NCI-H2227 treated with DMSO at 0.1 percent for 48 hours (cell line): ENCODE data around the gene WWOX.

Source experiments
- DNase-seq: peaks from one replicate; lab custom pipeline; 2025; lab: John Stamatoyannopoulos, UW

Gene WWOX

DNA sequence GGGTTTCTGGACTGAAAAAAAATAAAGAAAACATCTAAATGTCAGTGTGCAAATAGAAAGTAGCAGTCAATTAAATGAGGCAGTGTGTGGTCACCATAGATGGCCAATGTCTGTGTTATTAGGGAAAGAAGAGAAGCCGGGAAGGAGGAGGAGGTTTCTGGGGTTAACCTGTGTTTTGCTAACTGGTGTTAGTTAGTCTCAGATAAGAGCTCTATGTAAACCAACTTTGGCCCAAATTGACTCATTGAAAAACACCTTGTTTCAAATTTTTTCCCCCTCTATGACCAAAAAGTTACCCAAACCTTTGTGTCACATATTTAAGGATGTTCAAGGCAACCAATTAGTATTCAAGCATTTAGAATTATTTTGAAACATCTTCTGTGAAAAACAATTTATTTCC is 970.2 kb downstream of the WWOX start:
- no peak for DNase-seq

DNA sequence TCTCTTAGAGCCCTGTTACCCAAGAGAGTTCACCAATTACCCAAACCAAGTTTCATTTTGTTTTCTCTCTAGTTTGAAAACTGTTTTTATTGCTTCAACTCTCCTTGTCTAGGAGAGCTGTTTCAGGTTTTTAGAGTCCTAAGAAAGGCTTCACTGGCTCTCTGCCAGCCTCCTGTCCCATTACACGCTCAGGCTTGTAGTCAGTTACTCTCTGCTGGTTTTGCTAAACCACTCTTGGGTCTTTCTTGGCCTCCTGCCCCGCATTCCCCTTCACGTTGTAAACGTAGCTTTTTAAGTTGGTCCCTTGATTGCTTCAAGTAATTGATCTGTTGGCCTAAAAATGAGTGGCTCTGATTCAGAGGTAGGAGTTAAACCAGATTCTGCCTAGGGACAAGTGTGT is 972.0 kb downstream of the WWOX start:
- DNase-seq = no peak

DNA sequence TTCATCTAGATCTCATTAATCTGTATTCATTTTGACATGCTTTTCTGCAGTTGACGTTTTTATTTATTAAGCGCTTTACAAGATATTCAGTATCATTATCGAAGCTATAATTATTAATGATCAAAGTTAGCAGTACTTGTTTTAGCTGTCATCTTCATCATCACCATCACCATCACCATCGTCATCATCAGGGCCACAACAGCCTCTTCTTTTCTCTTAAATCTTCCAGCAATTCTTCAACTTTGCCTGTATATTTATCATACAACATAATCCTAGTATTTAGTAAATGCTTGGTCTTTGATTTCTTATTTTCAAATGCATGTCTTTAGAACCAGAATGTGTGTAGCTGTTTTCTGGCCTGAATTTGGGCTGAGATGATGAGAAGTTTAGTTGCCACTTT is 973.1 kb downstream of the WWOX start:
- no peak for DNase-seq

DNA sequence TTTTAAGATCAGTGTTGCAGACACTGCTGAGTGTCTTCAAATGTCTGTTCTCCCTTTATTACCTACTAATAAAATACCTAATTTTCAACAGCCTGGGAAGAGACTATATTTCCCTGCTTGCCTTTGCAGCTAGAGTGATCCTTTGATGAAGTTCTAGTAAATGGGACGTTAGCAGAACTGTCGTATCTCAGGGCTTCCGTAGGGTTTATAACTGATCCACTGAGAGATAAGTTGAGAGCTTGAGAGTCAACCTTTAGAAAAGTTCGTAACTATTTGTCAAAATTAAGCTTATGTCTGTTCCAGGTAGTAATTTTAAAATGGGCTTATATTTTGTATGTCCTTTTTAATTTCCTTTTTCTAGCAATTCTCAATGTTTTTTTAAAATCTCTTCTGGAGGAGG is 974.1 kb downstream of the WWOX start:
- DNase-seq = no peak

DNA sequence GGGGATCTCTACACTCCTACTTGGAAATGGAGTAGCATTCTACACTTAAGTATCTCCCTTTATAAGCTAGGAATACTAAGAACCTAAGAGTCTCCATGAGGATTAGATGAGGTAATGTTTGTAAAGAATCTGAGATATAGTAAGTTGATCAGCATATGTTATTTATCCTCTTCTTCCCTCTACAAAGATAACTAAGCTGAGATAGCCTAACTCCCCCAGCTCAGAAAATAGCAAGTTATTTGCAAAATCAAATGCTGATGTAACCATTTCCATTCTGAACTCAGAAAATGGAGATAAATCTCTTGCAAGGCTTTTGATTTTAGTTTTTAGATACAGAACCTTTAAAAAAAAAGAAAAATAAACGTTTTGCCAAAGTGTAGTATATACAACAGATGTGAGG is 975.1 kb downstream of the WWOX start:
- DNase-seq = no peak

DNA sequence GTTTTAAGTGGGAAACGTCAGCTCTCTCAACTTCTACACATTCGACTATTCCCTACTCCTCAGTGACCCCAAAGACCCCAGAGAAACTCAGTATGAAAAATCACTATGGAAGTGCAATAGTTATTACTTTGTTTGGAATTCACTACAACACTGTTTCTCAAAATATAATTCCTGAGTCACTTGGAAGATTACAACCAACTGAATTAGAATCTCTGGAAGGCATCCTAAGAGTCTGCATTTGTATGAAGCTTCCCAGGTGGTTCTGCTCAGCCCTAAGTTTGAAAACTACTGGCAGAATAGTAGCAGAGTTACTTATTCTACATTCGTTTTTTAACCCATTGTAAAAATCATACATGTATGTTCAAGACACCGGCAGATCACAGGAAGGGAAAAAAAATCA is 975.5 kb downstream of the WWOX start:
- DNase-seq = no peak

DNA sequence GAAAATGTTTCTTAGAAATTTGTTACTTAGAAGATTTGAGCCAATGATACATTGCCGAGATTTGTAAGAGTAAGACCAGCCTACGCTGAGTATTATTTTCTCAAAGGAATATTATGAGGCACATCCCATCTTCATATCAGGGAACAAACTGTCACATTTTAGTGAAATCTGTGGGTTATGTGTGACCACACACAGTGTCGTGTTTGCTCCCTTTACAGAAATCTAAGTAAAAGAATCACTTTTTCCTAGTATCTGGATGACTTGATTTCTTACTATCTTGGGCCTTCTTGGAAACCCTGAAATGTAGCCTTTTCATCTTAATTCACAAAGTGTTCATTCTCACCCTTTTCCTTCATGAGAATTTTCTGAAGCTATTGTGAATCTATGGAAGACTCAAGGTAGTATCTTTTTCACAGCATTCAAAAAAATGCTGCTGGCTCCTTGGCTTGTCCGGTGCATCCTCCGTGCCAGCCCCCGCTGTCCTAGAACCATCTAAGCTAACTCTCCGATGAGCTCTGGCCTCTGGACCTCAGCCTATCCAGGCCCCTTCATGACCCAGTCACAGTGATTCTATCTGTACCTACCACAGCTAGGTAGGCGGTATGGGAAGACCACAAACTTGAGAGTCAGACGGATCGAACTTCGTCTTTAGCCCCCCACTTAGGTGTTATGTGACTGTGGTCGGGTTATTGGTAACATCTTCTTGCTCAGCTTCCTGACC is 976.8 kb downstream of the WWOX start:
- DNase-seq = no peak

DNA sequence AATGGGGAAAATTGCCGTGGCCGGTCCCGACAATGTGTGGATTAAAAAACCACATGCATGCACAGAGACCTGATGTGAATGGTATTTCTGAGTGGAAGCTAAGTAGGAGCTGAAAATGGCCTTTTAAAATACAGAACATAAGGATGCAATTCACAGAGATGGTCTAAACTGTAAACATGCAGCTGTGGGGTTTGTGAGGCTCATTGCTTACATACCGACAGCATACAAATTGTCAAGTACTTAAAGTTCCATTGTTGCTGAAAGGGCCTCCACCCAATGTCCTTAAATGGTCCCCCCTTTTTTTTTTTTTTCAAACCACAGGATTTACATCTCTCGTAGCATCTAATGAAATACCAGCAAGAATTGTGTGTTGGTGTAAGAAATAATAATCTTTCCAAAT is 977.9 kb downstream of the WWOX start:
- no peak for DNase-seq

DNA sequence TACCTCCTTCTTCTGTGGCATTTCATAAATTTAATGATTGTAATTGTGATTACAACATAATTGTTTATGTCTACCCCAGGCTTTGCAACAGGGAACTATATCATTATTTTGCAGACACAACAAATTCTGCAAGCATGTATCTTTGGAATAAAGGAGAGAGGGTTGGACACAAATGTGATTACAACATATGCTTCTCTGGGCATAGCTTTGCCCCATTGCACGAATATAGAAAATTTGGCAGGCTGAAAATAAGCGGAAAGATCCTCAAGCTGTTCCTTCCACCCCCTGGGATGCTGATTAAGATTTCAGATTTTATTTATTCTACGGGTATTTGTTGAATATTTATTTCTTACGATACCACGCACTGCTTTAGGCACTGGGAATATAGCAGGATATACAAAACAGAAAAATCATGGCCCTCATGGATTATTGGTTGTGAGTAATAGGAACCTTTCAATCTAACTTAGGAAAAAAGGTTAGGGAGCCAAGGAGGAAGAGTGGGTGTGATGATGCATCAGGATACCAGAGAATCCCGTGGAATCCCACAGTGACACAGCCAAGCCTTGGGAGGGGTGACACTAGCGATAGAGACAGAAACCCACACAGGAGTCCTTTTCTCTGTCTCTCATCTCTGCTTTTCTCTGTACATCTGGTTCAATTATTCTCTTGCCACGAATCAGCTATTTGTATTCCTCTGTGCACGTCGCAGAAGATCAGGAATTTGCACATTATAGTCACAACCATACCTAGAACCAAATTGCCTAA is 980.4 kb downstream of the WWOX start:
- no peak for DNase-seq

DNA sequence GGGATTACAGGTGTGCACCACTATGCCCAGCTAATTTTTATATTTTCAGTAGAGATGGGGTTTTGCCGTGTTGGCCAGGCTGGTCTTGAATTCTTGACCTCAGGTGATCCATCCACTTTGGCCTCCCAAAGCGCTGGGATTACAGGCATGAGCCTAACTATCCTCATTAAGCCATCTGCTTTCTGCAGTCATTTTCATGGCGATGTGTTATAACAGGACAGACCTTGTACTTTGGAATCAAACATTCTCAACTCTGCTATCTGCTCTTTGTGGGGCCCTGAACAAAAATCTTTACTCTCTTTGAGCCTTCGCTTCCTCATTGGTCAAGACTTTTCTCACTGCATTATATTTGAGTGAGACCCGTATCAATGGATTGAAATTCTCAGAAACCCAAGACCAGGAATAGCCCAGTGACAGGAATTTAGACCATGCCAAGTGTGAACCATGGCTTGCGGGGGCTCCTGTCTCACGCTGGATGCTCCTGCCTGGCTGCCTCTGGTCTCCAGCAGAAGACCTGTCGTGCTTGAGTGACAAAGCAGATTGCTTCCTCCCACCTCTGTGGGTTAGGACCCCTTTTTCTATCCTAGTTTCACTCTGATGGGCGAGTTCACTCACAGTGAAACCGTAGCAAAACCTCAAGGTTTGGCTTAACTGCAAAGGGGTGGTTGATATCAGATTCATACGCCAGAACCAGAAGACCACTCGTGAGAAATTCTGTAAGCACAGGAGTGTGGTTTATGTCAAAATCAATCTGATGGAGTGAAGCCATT is 982.0 kb downstream of the WWOX start:
- no peak for DNase-seq

DNA sequence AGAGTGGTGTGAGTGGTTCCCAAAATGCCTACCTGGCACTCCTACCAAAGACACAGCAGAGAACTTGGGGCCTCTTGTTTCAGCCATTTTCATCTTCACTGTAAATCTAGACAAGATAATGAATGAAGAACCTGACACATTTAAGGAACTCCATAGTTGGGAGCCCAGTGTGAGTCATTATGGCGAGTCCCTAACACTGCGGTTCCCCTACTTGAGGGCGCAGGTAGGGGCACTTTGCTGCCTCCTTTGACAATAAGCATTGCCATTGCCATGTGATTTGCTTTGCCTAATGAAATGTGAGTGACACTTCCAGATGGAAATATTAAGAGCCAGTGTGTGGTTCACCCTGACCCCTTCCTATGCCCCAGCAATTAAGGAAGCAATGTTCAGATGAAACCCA is 983.5 kb downstream of the WWOX start:
- DNase-seq = no peak

DNA sequence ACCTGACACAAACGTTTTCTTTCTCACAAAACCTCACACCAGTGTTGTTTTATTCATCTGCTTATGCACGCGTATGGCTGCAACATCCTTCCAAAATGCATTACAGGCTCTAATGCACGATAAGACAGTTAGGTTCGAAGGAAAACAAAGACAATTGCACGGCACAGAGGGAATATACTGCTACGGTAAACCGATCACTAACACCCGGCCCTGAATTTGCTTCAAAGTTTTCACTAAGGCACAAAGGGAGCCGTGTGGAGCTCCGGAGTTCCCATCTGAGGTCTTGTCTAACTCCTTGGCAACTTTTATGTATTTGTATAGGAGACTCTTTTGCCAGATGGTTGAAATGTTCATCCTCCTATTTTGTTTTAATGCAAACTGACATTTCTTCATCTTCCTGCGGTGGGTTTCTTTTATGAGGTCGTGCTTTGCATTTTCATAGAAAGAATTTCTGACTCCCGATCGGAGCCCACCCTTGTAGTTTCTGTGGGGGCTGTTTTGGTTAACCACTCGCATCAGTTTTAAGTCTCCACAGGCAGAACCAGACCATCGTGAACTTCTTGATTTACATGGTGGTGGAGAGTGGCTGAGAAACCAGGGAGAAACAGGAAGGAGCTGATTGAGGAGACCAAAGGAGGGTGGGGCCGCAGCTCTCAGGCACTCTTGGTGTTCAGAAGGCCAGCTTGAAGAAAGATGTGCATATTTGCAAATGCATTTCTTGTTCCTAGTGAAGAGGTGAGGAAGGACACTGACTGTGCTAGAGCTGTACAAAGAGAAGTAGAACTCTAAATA is 984.2 kb downstream of the WWOX start:
- DNase-seq = no peak

DNA sequence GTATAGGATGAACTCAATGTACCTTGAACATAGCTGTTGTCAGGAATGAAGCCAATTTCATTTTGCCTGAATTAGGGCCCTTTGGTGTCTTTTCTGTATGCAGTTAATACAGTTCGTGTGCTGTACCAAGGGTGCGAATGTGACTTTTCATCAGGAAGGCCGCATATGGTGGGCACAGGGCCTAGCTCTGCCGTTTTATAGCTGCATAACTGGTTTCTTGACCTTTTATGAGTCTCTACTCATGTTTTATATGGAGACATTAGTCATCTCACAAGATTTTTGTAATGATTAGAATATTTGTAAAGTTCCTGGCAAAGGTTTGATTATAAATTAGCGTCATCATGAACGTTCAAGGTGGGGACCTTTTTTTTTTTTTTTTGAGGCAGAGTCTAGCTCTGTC is 989.5 kb downstream of the WWOX start:
- DNase-seq = no peak

DNA sequence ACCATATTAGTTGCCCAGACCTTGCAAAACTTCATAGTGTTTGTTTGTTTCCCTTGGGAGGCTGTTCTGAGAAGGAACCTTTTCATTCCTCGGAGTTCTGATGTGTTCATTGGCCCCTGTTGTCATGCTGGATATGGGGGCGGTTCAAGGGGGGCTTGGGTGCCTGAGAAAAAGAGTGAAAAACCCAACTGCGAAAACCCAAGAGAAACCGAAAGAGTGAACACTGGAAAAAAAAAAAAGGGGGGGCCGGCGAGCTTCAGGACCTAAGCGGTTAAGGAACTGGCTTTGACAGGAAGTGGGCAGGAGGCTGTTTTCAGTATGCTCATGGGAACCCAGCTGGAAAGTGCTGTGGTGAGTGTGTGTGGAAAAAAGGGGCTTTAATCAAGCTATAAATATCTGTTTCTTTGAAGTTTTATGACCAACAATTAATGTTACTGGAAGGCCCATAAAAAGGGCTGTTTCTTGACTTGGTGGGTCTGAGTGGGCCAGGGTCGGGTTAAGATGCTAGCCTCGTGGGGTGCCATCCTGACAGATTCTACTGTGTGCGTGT is 990.4 kb downstream of the WWOX start:
- no peak for DNase-seq

DNA sequence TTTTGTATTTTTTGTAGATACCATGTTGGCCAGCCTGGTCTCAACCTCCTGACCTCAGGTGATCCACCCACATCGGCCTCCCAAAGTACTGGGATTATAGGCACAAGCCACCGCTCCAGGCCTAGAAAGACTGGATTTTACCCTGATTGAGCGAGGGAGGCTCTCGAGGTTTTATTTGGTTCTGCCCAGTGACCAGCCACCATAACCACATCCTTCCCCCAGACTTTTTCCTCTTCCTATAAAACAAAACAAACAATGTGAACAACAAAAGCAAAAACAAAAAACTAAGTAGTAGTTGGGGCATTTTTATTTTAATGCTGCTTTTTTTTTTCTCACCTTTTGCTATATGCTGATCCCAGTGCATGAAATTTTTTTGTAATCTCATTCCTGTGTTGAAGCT is 991.5 kb downstream of the WWOX start:
- no peak for DNase-seq

DNA sequence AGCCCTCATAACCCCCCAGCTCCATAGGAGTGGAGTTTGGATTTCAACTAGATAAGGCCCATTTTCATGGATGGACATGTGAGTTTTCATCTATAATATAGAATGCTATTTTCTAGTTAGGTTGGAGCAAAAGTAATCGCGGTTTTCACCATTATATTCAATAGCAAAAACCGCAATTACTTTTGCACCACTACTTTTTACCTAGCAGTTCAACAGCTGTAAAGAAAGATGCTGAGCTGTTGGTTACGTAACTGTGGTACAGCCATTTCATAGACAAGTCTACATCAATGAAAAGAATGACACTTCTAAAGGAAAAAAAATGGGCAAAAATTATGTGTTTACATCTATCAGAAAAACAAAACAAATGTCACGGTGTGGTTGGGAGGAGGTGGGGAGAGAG is 993.4 kb downstream of the WWOX start:
- DNase-seq = no peak

DNA sequence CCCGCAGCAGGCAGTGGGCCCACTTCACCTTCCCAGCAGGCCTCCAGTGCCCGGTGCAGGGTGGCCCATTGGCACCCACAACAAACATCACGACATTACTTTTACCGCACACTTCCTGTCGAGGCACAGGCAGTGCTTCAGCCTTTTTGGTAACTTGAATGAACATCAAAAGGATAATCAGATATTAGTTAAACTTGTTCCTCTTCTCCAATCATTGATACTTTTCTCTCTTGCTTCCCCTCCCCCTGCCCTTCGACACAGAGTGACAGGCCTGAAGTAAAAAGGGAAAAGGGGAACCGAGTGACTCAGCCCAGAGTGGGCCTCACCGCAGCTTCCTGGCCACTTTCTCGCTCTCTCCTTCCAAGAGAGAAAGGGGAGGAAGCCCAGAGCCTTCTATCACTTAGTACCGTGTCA is 994.1 kb downstream of the WWOX start:
- no peak for DNase-seq

DNA sequence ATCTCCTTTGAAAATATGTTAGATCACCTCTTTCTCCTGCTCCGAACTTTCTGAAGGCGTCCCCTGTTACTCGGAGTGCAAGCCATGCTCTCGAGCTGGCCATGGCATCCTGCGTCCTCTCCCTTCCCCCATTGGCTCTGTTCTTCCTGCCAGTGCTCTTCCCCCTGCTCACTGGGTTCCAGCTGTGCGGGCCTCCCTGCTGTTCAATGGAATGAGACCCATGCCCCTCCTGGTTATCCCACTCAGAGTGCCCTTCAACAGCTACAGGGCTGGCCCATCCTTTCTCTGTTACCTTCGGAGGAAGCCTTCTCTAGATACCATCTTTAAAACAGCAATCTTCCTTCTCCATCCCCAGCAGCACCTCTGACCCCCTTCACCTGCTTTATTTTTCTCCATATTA is 996.8 kb downstream of the WWOX start:
- DNase-seq = no peak

DNA sequence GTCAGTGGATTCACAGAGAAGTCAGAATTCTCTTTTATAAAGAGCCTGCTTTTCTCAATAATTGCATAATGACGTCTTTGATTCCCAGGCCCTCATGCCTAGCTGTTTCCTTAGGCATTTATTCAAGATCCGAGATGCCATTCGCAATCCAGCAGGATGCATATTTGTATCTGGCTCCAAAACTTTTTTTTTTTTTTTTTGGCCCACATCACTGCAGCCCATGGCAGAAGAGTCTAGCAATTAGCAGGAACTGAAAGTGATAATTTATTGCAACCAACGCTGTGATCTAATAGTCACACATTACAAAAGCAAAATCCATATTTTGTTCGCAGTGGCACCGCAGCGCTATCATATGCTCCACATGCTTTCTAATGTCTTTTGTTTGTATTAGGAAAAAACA is 997.7 kb downstream of the WWOX start:
- DNase-seq = no peak

DNA sequence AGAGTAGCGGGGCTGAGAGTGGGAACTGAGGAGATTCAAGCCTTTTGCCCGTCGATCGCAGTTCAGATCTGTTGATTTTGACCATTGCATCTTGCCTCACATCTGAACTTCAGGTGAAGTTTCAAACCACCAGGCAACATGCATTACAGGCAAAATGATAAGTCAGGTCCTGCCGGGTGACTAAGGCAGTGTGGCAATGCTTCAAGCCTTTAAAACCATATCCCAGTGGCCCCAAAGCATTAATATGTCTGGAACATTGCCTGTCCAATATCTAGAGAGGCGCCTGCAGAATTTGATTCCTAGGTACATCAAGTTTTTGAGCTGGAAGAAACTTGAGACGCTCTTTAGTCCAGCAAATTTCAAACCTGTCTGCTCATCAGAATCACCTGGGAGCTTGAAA is 998.3 kb downstream of the WWOX start:
- no peak for DNase-seq

DNA sequence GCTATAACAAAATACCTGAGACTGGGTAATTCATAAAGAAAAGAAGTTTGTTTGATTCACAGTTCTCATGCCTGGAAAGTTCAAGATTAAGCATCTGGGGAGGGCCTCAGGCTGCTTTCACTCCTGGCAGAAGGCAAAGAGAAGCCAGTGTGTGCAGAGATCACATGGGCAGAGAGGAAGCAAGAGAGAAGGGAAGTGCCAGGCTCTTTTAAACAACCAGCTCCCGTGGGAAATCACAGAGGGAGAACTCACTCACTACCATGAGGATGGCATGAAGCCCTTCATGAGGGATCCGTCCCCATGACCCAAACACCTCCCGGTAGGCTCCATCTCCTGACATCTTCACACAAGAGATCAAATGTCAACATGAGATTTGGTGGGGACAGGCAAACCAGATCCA is 999.5 kb downstream of the WWOX start:
- DNase-seq = no peak

DNA sequence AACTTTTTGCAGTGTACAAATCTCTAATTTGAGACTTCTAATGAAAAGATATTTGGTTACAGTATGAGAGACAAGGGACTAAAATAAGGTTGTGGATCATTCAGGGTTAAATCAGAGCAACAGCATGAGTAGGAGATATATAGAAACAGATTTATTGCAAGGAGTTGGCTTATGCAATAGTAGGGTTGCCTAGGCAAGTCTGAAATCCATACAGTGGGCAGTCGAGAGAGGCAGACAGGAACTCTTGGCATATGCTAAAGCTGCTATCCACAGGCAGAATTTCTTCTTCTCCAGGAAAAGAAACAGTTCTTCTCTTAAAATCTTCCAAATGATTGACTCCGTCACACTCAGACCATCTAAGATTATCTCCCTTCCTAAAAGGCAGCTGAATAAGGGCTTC is 1000.3 kb downstream of the WWOX start:
- DNase-seq = no peak
